NCI-H1436 (cell line): ENCODE results near the gene MRM1.
A peak's percentile ranks its signal among the peaks of the same experiment; 100 is the strongest.
"Not testable (repeated sequence)": the region's sequence is repeated elsewhere in the genome, so short reads cannot be mapped to it uniquely, and the experiment has no call there.

Source experiments
- DNase-seq: peaks from one replicate; lab custom pipeline; 2025; lab: John Stamatoyannopoulos, UW

Gene MRM1

GRCh38 chr17:36600936-36601302 lies 464 bp upstream of the MRM1 start:
- no peak for DNase-seq

- DNase-seq = no peak
Measured at GRCh38 chr17:36602030-36602748, 806 bp downstream of the MRM1 start.

- DNase-seq = peak; percentile 88
Measured at GRCh38 chr17:36602924-36603384, 1.6 kb downstream of the MRM1 start.

GRCh38 chr17:36605028-36605427 lies 3.6 kb downstream of the MRM1 start:
- DNase-seq = not testable (repeated sequence)

- DNase-seq = no peak
Measured at GRCh38 chr17:36608280-36608679, 6.9 kb downstream of the MRM1 start.

- peak; percentile 83 for DNase-seq
Measured at GRCh38 chr17:36608794-36609497, 7.6 kb downstream of the MRM1 start.

- DNase-seq = no peak
Measured at GRCh38 chr17:36609498-36609862, 8.1 kb downstream of the MRM1 start.

- no peak for DNase-seq
Measured at GRCh38 chr17:36610474-36610873, 9.1 kb downstream of the MRM1 start.

GRCh38 chr17:36611345-36612072 lies 10.1 kb downstream of the MRM1 start:
- DNase-seq = no peak

GRCh38 chr17:36612323-36612722 lies 10.9 kb downstream of the MRM1 start:
- no peak for DNase-seq

- DNase-seq = no peak
Measured at GRCh38 chr17:36613155-36613554, 11.8 kb downstream of the MRM1 start.

- no peak for DNase-seq
Measured at GRCh38 chr17:36614081-36614480, 12.7 kb downstream of the MRM1 start.

- DNase-seq = no peak
Measured at GRCh38 chr17:36614933-36615332, 13.6 kb downstream of the MRM1 start.

- no peak for DNase-seq
Measured at GRCh38 chr17:36616061-36617029, 15.0 kb downstream of the MRM1 start.

GRCh38 chr17:36617773-36618172 lies 16.4 kb downstream of the MRM1 start:
- no peak for DNase-seq

GRCh38 chr17:36623281-36623680 lies 21.9 kb downstream of the MRM1 start:
- DNase-seq = no peak

- DNase-seq = no peak
Measured at GRCh38 chr17:36625188-36625587, 23.8 kb downstream of the MRM1 start.

GRCh38 chr17:36627101-36627500 lies 25.7 kb downstream of the MRM1 start:
- DNase-seq = peak; percentile 40

- no peak for DNase-seq
Measured at GRCh38 chr17:36628576-36628975, 27.2 kb downstream of the MRM1 start.

GRCh38 chr17:36629252-36629847 lies 28.0 kb downstream of the MRM1 start:
- peak; percentile 81 for DNase-seq

- DNase-seq = no peak
Measured at GRCh38 chr17:36629970-36630502, 28.7 kb downstream of the MRM1 start.
